SK-N-SH (cell line): ENCODE results near the gene CKB.

Experiments used
- CHD2 ChIP-seq: fragments of 150-350 bp; IDR thresholded peaks from 2 replicates; pipeline ENCODE4 v1.6.1; 2018; ENCODE audit warnings: low read length; ENCODE audit not compliant: partially characterized antibody
- CTCF ChIP-seq: fragments of 200-600 bp; sonication (generic); IDR thresholded peaks from 2 replicates; pipeline ENCODE4 v1.6.1; 2017; ENCODE audit warnings: antibody characterized with exemption, mild to moderate bottlenecking, moderate library complexity
- IRF3 ChIP-seq: fragments of 150-350 bp; IDR thresholded peaks from 2 replicates; pipeline ENCODE4 v1.6.1; 2016; ENCODE audit warnings: mild to moderate bottlenecking, low read depth, low read length
- MEF2A ChIP-seq: IDR thresholded peaks from 2 replicates; pipeline ENCODE4 v1.4.0; 2012; ENCODE audit warnings: low read depth, borderline replicate concordance
- NRF1 ChIP-seq: IDR thresholded peaks from 2 replicates; pipeline ENCODE4 v1.6.1; 2012; ENCODE audit warnings: low read depth, mild to moderate bottlenecking, low read length
- POLR2AphosphoS5 ChIP-seq: IDR thresholded peaks from 2 replicates; pipeline ENCODE4 v1.6.1; 2012; ENCODE audit warnings: low read depth, low read length
- RAD21 ChIP-seq: IDR thresholded peaks from 2 replicates; pipeline ENCODE4 v1.6.1; 2012; ENCODE audit warnings: mild to moderate bottlenecking, low read length
- REST ChIP-seq: IDR thresholded peaks from 2 replicates; pipeline ENCODE4 v1.6.1; 2012; ENCODE audit warnings: mild to moderate bottlenecking, low read depth, low read length, moderate library complexity
- TAF1 ChIP-seq: IDR thresholded peaks from 2 replicates; pipeline ENCODE4 v1.6.1; 2012; ENCODE audit warnings: low read depth, mild to moderate bottlenecking, low read length, moderate library complexity, borderline replicate concordance
- TEAD4 ChIP-seq: IDR thresholded peaks from 2 replicates; pipeline ENCODE4 v1.4.0; 2012; ENCODE audit warnings: mild to moderate bottlenecking, borderline replicate concordance; ENCODE audit not compliant: insufficient read depth
- YY1 ChIP-seq: IDR thresholded peaks from 2 replicates; pipeline ENCODE4 v1.4.0; 2012; ENCODE audit warnings: low read depth, mild to moderate bottlenecking
- ZBTB33 ChIP-seq: IDR thresholded peaks from 2 replicates; pipeline ENCODE4 v1.4.0; 2012; ENCODE audit warnings: low read depth, borderline replicate concordance

- TF ChIP-seq TAF1 = no peak
- TF ChIP-seq POLR2AphosphoS5 = no peak
- TF ChIP-seq TEAD4 = no peak
- TF ChIP-seq YY1 = no peak
- TF ChIP-seq CTCF = no peak
- no peak for TF ChIP-seq NRF1
- TF ChIP-seq REST = no peak
- no peak for TF ChIP-seq RAD21
- TF ChIP-seq MEF2A = no peak
- no peak for TF ChIP-seq IRF3
- no peak for TF ChIP-seq ZBTB33
- TF ChIP-seq CHD2 = no peak
Measured at GRCh38 chr14:103547455-103547940, 24.9 kb upstream of the CKB start.
